Lung (tissue), 12 donors: Measurements from ENCODE around the gene FAM118A. TPM values are rescaled to one million over a fixed set of nuclear protein-coding genes. Genes with fewer than 3 reads are reported as not detected.

Experiments
- ATAC-seq: fragments of 200-7000 bp; cut with Tn5 transposase; one replicate; pipeline ENCODE4 v1.9.1; 2020; ENCODE audit warnings: moderate number of reproducible peaks; ENCODE audit not compliant: insufficient read depth, low FRiP score
- DNase-seq, 3 donors: peaks; one replicate each; pipeline ENCODE4 v3.0.0-alpha.2; 2013 to 2017
- H3K27ac ChIP-seq, 2 donors: one replicate each; pipeline ENCODE4 v1.5.1; 2013; ENCODE audit warnings: mild to moderate bottlenecking in 2 of 2, moderate library complexity in 2 of 2, control low read depth in 1 of 2, inconsistent platforms in 1 of 2, low read depth in 1 of 2, low read length in 1 of 2
- H3K27me3 ChIP-seq, 3 donors: one replicate each; pipeline ENCODE4 v1.5.1; 2013; ENCODE audit warnings: low read length in 2 of 3; ENCODE audit not compliant: control insufficient read depth in 3 of 3, insufficient read depth in 3 of 3
- H3K36me3 ChIP-seq, 4 donors: one replicate each; pipeline ENCODE4 v1.5.1; 2013; ENCODE audit warnings: low read length in 4 of 4, mild to moderate bottlenecking in 1 of 4, moderate library complexity in 1 of 4; ENCODE audit not compliant: control insufficient read depth in 4 of 4, insufficient read depth in 4 of 4
- H3K4me1 ChIP-seq, 5 donors: one replicate each; pipeline ENCODE4 v1.5.1; 2013; ENCODE audit warnings: low read length in 5 of 5, mild to moderate bottlenecking in 2 of 5, moderate library complexity in 1 of 5; ENCODE audit not compliant: control insufficient read depth in 5 of 5, insufficient read depth in 5 of 5
- H3K4me3 ChIP-seq: one replicate; pipeline ENCODE4 v1.5.1; 2013; ENCODE audit warnings: mild to moderate bottlenecking, control low read depth, moderate library complexity
- H3K9ac ChIP-seq, 2 donors: one replicate each; pipeline ENCODE4 v1.5.1; 2013; ENCODE audit warnings: low read length in 2 of 2, control low read depth in 1 of 2; ENCODE audit not compliant: insufficient read depth in 1 of 2
- H3K9me3 ChIP-seq, 4 donors: one replicate each; pipeline ENCODE4 v1.5.1; 2013; ENCODE audit warnings: low read length in 3 of 4, mild to moderate bottlenecking in 1 of 4, moderate library complexity in 1 of 4; ENCODE audit not compliant: control insufficient read depth in 4 of 4, insufficient read depth in 3 of 4
- WGBS, 2 donors: extraction: QIAGEN DNeasy Blood & Tissue Kit; methylation state at CpG; one replicate each; pipeline ENCODE4 v1.1.7; 2013; 5-methylcytosine and 5-hydroxymethylcytosine counted together
- polyA plus RNA-seq, 2 donors: library from polyadenylated mRNA; stranded (reverse); fragments of 200-250 nt; gene quantifications; one replicate each; pipeline ENCODE4 v1.2.1, GENCODE V29; 2013
- total RNA-seq, 2 donors: library from RNA; depleted of rRNA in 1 of 2; stranded (reverse); fragments of >200 nt in 1 of 2; gene quantifications; one replicate each; pipeline ENCODE4 v1.2.1, GENCODE V29; 2014 to 2021
- TF ChIP-seq, protein P1 (sequence below): IDR thresholded peaks from 2 replicates; pipeline ENCODE4 v1.5.1; 2012; ENCODE audit warnings: mild to moderate bottlenecking; ENCODE audit errors: control extremely low read depth, extremely low read depth
- donor health status: control.
- donor health status: control.
- donor health status: Bipolar disorder and iron deficiency.
- donor health status: healthy.
- donor health status: DM: yes; HTN: yes; CAD: no.

The FAM118A gene
- total and polyA plus RNA-seq, 4 donors = 12.0 to 71.8 (median 28.4) TPM

DNA sequence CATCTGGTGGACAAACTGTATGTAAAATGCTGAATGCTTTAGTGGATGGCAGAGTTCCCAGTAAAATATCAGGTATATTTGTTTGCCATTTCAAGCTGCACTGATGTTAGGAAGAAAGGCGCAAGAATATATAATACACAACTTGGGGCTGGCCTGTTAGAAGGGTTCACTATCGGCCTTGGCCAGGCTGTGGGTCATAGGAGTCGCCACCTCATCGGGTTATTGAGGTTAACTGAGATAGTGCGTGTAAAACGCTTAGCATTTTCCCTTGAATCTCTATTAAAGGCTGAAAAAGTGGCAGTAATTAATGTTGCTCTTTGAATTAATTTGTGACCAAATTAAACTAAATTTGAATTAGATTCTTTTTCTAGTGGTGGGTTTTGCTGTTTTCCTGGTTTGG is 5.1 kb downstream of the FAM118A start:
- Histone ChIP-seq H3K27ac (no peak overlapping the region), H3K27me3 (no peaks in the 10 kb centered on the region), H3K4me3 (no peak overlapping the region), H3K36me3 (peaks cover 0 to 6% (median 1%) of the 10 kb centered on the region in 4 donors), H3K9ac (no peak overlapping the region), H3K4me1 (peaks cover 11 to 48% (median 20%) of the 10 kb centered on the region in 5 donors), H3K9me3 (no peaks in the 10 kb centered on the region)
- 95 to 97% methylated on average over 6 of the region's 6 CpGs for WGBS, 2 donors
- ATAC-seq (no peak), DNase-seq (no peak)
- TF ChIP-seq, protein P1, sequence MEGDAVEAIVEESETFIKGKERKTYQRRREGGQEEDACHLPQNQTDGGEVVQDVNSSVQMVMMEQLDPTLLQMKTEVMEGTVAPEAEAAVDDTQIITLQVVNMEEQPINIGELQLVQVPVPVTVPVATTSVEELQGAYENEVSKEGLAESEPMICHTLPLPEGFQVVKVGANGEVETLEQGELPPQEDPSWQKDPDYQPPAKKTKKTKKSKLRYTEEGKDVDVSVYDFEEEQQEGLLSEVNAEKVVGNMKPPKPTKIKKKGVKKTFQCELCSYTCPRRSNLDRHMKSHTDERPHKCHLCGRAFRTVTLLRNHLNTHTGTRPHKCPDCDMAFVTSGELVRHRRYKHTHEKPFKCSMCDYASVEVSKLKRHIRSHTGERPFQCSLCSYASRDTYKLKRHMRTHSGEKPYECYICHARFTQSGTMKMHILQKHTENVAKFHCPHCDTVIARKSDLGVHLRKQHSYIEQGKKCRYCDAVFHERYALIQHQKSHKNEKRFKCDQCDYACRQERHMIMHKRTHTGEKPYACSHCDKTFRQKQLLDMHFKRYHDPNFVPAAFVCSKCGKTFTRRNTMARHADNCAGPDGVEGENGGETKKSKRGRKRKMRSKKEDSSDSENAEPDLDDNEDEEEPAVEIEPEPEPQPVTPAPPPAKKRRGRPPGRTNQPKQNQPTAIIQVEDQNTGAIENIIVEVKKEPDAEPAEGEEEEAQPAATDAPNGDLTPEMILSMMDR = no peak

DNA sequence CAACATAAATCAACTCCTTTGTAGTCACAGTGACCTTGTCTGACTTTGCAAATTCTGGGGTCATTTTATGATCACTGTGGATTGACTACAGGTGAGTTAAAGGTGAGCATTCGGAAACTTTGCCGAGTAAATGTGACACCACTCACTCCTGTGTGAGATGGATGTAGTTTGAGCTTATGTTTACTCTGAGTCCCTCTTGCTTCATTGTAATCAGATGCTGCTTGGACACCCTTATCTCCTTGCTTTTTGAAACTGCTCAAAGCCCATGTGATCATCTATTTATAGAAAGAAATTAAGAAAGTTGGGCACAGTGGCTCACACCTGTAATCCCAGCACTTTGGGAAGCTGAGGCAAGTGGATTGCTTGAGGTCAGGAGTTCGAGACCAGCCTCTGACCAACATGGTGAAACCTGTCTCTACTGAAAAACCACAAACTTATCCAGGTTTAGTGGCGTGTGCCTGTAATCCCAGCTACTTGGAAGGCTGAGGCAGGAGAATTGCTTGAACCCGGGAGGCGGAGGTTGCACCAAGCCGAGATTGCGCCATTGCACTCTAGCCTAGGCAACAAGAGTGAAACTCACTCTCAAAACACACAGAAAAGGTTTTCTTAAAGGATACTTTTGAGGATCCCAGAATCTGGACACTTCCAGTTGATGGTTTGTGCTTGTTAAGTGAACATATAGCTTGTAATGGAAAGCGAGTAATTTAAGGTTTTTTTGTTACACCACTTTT is 7.2 kb downstream of the FAM118A start:
- no peaks in the 10 kb centered on the region for H3K27me3 ChIP-seq
- no peak overlapping the region for H3K4me3 ChIP-seq
- peak overlapping the region; percentile 50 to 81 for H3K27ac ChIP-seq
- ATAC-seq = no peak
- DNase-seq = no peak
- no peaks in the 10 kb centered on the region for H3K9me3 ChIP-seq
- peaks cover 9 to 41% (median 16%) of the 10 kb centered on the region in 5 donors for H3K4me1 ChIP-seq
- TF ChIP-seq, protein P1 = no peak
- peak overlapping the region in 1 of 2 donors; percentile 75 for H3K9ac ChIP-seq
- WGBS, 2 donors = 73 to 80% methylated on average over 9 of the region's 9 CpGs
- peaks cover 0 to 5% (median 2%) of the 10 kb centered on the region in 4 donors for H3K36me3 ChIP-seq

DNA sequence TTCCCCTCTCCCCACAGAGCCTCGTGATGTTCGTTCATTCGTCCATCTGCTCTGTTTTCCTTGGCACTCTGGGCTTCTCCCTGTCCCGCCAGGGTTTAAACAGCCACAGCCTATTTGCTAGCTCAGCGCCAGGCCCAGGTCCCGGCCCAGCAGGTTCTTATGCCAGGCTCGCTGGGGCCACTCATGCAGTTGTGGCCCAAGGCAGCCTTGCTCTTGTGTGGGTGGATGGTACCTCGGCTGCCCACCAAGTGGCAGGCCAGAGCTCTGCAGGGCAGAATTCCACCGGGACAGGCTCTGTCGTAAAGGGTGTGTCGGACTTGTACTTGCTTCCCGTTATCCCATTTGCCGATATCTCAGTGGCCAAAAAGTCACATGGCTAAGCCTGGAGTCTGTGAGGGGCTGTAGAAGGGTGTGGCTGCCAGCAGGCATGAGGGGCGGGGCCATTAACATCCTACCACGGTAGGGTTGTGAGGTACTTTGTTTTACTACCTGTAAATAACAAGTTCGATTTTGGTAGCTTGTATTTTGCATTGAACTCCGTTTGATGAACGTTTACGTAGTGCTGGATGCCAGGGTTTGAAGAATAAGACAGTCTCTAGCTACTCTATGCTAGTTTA is 7.9 kb downstream of the FAM118A start:
- no peak for ATAC-seq
- peak; percentile 62 to 66 (median 63) for DNase-seq
- no peaks in the 10 kb centered on the region for H3K27me3 ChIP-seq
- peak overlapping the region; percentile 49 to 81 for H3K27ac ChIP-seq
- TF ChIP-seq, protein P1 = no peak
- peaks cover 0 to 5% (median 2%) of the 10 kb centered on the region in 4 donors for H3K36me3 ChIP-seq
- peak overlapping the region in 1 of 2 donors; percentile 75 for H3K9ac ChIP-seq
- H3K4me1 ChIP-seq = peaks cover 11 to 41% (median 16%) of the 10 kb centered on the region in 5 donors
- WGBS, 2 donors = 52 to 65% methylated on average over 19 of the region's 19 CpGs
- H3K4me3 ChIP-seq = no peak overlapping the region
- H3K9me3 ChIP-seq = no peaks in the 10 kb centered on the region
